Tongue (tissue), 2 donors: ENCODE measurements around the gene FRMD1. TPM values are rescaled to one million over a fixed set of nuclear protein-coding genes. Genes with fewer than 3 reads are reported as not detected.

ENCODE experiments used
- DNase-seq: peaks from one replicate; pipeline ENCODE4 v3.0.0-alpha.2; 2015
- total RNA-seq: library from RNA; depleted of rRNA; stranded (reverse); fragments of >200 nt; gene quantifications from one replicate; pipeline ENCODE4 v1.2.3, GENCODE V29; 2014

The FRMD1 gene
- total RNA-seq, result 0.41 TPM

DNA sequence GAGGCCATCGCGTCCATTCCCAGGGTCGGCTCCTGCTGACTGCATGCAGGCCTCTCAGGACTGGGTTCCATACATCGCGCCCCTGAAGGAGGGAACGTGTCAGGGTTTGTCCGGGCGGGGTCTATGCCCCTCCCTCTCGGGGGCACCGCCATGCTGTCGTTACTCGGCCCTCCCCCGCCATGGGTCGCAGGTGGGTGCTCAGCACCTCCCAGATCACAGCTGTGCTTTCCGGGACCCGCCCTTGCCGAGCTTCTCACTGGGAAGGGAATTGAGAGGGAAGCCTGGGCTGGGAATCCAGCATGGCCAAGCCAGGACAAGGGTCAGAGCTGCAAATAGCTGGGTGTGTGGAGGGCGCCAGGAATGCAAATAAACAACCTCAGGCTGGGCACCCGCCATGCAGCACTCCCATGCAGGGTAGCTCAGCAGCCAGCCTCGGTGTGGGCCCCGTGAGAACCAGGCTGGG is at the start of gene FRMD1:
Gene FRMD1 (minus strand): TSS at position 270 of the 463 bp plus-strand sequence. CDS start 118 bp downstream, at position 152.
- peak; percentile 68 for DNase-seq

DNA sequence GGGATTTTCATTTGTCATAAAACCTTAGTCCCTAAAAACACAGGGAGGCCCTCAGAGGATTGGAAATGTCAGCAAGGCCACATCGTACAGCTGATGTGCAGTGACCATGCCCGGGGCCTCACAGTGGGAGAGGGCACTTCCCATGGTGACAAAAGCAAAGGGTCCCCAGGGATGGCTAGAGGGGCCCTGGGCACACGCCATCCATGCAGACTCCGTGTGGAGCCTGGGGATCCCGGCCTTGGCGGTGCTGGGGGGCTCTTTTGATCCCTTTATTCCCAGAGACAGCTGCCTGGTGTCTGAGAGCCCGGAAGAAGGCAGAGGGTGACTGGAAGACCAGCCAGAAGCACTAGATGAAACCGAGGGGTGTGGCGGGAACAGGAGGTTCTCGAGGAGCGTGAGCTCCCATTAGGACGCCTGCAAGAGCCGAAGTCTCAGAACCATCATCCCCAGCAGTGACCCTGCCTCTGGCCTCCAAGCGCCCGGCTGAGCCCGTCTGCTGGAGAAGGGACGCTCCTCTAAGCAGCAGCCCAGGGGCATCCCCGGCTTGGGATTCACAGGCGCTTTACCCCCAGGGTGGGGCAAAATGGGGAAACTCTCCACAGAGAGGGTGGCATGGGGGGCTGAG is 49.1 kb upstream of the FRMD1 start:
- no peak for DNase-seq

DNA sequence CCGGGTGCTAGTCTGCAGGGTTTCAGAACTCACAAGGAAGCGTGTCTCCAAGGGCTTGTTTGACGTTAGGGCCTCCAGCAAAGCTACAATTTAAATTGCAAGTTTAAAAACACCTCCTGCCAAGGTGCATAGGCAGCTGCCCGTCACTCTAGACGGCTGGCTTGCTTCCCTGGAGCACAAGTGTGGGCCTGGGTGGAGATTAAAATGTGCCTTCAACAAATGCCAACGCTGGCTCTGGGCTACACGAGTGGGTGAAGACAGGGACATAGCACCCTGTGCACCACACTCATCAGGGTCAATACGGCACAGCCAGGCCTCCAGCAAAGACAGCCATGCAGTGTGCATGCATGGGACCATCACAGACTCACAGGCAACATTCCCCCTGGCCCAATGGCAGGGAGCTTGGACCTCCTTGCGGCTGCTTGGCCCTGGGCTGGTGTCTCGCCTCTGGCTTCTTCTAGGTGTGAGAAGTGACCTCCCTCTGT is 48.4 kb upstream of the FRMD1 start:
- no peak for DNase-seq

DNA sequence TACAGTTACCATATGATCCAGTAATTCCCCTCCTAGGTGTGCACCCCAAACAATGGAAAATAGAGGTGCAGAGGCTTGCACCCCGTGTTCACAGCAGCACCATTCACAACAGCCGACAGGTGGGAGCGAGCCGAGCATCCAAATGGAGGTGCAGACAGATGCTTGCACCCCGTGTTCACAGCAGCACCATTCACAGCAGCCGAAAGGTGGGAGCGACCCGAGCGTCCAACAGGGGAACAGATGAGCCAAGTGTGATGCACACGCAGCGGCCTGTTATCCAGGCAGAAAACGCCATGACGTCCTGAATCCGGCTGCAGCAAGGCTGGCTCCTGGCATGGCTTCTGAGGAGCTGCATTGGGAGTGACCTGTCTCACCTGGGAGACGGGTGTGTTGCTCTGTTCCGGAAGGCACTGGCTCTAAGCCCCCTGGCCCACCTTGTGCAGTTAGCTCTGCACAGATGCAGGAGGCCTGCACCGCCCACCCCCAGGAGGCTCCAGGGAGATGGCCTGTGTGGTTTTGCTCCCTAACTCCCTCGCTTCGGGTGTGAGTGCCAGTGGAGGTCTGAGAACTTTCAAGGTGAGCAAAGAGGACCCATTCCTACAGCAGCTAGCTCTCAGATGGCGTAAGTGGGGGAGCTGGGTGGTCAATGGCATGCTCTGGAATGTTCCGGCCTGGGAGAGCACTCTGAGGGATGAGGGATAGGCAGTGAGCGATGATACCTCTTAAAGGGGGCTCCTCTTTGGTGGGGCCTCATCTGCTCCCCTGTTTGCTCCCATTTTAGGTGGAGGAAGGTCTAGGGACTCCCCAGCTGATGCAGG is 47.8 kb upstream of the FRMD1 start:
- peak; percentile 36 for DNase-seq

DNA sequence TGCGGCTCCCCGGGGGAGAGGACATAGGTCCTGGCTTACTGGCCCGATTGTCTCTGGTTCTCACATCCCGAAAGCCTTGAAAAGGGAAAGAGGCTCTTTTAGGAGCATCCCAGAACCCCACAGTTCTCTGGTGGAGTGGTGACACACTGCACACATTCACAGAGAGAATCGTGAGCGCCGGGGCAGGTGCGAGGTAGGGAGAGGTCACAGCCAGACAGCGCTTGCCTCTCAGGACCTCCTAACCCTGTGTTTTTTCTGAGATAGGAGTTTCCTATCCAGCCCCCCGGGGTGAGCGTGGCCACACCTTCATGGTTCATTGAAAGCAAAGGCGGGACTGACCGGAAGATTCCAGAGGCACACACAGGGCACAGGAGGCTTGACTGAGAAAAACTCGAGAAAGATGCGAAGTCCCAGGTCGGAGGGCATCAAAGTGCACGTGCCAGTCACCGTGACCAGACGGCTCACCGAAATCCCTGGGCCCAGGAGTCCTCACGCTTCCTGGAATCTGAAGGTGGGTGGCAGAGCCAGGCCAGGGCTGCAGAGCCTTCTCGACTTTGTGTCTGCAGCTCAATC is 46.5 kb upstream of the FRMD1 start:
- DNase-seq, result no peak

DNA sequence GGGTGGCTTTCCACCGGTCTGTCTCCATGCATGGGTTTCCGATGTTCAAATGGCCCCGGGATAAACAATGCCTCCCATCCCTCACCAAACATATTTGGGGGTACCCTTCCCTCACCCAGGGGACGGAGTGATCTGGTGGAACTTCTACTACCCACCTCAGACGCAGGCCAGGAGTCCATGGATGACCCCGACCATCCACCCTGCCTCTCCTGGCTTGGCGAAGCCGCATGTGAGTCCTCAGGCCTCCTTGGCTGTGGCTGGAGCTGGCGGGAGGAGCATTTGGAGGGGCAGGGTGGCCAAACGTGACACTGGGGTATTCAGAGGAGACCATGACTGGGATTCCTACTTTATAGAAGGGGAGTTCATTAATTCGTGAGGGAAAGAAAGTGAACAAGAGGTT is 45.9 kb upstream of the FRMD1 start:
- DNase-seq, result no peak

DNA sequence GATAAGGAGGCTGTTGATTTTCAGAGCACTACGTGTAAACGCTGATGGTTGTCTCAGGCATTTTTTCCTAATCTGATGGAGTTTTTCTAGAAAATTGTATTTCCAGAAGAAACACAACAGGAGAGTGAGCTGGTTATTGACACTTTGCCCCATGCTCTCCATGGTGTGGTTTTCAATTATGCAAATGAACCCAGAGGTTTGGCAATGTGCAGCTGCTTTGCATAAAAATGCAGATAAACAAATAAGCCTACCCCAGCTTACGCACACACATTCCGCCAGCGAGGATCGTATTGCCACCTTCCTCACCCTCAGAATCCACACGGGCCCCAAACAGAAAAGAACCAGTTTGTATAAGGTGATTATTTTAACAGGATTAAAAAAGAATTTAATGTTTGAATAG is 45.1 kb upstream of the FRMD1 start:
- DNase-seq, result no peak

DNA sequence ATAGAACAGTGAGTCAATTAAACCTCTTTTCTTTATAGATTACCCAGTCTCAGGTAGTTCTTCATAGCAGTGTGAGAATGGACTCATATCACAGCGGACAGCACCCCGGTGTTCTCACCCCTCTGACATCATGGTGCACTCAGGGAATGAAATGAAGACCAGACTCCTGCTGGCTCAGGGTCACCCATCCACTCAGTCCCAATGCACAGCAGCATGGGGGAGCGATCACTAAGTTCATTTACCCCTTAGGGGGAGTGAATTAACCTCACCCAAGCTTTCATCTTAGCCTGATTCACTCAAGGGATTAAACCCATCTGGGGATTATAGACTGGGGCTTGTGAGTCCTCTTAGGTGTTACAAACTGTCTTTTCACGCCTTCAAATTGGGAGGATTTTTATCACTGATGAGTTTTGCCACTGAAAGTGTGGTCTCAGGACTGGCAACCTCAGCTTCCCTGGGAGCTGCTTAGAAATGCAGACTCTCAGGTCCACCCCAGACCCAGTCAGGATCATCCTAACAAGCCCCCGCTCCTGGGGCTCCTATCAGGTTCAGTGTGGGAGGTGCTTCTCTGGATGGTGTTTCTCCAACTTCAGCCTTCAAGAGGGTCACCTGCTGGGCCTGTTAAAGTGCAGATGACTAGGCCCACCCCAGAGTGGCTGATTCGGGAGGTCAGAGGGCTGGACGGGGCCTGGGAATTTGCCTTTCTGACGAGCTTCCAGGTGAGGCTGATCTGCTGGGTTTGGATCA is 44.3 kb upstream of the FRMD1 start:
- DNase-seq, result no peak

DNA sequence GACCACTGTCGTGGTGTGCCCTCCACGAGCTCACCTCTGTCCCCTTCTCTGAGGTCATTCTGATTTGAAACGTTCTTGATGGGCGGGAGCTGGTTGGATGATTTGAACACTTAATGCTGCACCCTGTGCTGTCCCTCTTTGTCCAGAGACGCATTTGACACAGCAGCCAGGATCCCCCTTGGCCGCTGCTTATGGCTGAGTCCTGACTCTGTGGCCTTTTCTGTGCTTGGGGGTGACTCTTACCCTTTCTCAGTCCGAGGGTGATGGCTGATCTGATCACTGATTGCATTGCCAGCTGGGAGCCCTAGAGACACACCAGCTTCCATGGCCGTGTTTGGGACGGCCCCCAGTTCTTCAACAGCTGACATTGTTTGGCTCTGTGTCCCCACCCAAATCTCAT is 43.5 kb upstream of the FRMD1 start:
- no peak for DNase-seq

DNA sequence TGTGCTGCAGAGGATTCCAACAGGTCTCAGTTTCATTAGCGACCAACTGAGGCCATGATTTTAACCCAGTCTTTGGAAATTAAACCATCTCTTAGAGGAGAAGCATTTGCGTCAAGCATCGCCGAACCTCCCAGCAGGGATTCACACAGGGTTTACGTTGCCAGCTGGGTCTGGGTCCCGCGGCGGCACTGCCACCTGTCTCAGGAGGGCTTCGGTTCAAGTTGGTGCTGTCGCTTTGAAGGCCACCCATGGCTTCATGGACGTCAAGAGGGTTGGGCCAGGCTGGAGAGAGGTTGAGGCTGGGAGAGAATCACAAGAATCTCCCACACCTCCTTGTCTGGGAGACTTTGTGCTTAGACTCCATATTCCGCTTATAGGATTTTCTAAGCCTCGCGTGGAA is 43.0 kb upstream of the FRMD1 start:
- no peak for DNase-seq

DNA sequence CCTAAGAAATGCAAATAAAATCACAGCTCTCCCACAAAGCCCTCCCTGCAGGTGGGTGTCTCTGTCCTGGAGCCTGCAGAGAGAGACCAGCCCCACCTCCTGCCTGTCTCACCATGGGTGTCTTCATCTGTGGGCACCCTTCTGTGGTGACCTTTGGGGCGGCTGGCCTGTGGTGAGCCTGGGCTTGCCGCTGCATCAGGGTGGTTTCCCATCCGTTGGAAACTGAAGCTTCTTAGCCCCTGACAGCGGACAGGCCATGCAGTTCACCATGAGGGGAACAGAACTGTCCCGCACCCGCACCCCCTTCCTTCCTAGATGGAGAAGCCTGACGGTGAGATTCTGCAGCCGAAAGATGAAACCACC is 42.3 kb upstream of the FRMD1 start:
- no peak for DNase-seq

DNA sequence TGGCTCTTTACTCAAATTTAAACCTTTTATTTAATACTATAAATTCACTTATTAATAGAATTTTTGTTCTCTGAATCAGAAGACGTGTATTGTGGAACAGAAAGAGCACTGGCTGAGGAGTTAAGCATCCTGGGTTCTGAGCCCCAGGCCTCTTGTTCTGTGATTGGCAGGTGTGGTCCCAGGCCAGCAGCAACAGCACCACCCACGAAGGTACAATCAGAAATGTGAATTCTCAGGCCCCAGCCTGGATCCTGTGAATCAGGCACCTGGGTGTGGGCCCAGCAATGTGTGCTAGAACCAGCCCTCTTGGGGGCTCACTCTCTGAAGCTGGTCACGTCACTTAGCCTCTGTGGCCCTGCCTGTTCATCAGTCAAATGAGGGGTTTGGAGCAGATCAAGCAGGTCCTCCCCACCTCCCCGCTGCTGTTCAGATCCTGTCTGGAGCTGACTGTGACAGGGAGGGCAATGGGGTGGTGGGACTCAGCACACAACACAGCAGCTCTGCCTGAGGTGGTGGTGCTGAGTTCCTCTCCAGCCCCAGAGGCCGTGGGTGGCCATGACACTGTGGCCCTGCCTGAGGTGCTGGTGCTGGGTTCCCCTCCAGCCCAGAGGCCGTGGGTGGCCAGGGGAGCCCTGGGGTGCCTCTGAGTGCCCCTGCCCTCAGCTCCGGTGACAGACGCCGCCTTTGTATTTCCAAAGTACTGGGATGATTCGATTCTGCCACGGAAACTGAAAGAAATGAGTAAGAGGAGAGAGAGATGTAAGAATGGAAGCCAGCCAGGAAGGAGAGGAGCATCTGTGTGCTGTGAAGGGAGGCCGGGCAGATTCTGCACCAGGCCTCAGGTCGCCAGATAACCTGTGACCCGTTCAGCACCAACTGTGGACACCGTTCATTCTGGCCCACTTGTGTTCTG is 41.6 kb upstream of the FRMD1 start:
- no peak for DNase-seq

DNA sequence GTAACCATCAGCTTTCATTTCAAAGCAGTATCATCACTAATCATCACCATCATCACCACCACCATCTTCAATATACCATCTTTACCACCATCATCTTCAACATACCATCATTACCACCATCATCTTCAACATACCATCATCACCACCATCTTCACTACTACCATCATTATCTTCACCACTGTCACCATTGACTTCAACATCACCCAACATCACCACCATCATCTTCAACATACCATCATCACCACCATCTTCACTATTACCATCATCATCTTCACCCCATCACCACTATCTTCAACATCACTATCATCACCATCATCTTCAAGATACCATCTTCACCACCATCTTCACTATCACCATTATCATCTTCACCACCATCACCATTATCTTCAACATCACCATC is 40.5 kb upstream of the FRMD1 start:
- DNase-seq, result no peak

DNA sequence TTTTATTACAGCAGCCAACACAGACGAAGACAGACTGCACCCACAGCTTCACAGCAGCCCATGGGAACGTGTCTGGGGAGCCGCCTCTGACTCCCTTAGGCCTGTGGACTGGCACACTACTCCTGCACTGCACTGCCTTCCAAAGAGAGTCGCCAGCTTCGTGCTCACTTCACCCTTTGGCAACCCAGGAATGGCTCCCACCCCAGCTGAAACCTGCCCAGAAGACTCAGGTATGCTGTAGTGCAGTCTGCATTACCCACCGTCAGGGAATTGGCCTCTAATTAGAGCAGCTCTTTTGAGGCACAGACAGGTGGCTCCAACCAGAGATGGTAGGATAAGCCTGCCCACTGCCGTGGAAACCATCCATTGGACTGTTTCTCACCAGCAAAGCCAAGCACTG is 39.9 kb upstream of the FRMD1 start:
- no peak for DNase-seq

DNA sequence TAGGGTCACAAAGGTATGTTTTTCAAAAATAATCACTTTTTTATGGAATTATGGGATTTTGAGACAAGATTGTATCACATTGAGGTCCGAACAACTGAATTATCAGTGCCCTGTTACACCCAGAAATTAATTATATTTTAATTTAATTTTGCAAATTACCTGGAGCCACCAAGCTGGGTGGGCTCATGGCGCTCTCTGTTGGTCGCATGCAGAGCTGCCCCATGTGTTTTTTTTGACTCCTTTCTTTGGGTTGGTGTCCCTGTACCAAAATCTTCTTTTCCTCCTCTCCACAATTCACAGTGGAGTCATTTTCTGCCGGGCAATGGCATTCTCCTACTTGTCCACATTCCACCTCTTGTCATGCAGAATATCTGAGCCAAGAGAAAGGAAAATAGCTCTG is 38.9 kb upstream of the FRMD1 start:
- no peak for DNase-seq

DNA sequence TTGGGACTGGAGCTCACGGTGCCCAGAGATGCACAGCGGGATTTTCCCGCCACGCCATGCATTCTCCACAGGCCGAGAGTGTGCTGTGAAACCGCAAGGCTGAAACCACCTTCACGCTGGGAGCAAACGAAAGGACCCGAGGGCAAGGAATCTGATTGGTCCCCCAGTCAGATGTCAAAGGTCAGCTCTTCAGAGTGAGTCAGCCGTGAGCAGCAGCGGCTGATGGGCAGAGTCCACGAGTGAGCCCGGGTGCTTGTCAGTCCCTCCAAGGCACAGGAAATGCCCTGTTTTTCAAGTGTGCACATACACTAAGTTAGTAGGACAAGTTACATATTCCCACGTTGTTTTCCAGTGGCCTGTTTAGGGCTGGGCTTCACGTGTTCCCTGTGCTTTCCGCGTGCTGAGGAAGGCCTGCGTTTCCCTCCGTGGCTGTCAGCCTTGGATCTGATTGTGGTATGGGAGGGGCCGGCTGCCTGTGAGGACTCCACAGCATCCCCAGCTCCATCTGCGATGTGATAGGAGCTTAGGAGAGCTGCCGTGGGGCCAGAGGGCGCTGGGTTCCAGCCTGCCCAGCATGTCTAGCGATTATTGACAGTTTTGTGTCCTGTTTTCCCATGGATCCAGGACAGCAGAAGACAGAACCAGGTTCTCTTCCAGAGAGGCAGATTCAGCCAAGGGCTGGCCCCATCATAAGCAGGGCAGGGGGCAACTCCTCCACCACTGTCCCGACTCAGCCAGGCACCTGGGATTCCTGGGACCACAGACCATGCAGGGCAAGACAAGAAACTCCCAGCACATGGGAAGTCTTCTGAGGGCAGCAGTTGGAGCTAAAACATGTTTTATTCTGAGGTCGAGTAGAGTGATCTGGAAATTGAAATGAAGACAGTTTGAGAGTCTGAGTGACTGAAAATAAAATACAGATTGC is 38.2 kb upstream of the FRMD1 start:
- no peak for DNase-seq

DNA sequence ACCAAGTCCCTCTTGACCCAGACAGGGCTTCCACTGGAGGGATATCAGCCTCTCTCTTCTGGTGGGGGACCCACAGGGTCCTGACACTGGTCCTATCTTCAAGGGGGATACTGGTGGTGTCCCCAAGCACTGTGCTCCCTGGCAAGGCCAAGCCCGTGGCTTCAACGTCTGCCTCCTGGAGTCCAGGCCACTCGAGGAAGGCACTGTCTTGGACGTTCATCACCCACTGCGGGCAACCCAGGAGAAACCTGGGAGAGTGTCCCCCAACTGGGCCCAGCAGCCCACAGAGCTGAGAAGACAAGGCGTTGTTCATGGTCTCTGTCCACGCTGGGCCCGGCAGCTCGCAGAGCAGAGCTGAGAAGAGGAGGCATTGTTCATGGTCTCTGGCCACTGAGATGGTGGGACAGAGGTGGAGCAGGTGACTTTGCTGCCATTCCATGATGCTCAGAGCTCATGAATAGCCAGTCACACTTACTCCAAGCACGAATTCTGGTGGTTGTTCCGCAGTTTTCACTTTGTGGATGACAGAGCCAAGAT is 37.5 kb upstream of the FRMD1 start:
- DNase-seq, result no peak

DNA sequence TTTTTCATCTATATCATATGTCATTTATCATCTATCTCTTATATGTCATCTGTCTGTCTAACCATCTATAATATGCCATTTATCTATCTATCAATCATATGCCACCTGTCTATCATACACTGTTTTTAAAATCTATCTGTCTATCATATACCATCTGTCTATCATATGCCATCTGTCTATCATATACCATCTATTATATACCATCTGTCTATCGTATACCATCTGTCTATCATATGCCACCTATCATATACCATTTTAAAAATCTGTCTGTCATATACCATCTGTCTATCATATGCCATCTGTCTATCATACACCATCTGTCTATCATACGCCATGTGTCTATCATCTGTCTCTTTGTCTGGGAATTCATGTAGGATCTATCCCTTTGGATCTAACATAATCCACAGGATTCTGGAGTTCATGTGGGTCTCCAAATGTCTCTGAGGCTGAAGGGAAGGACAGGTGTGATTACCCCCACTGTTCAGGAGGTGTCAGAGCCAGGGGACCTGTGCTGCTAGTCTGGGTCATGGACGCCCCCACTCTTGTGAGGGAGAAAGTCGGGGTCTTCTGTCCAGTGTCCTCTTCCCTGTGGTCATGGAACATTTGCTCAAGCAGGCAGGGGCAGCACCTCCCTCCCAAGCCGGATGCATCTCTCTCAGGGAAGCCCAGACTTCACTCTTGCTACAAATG is 36.9 kb upstream of the FRMD1 start:
- no peak for DNase-seq

DNA sequence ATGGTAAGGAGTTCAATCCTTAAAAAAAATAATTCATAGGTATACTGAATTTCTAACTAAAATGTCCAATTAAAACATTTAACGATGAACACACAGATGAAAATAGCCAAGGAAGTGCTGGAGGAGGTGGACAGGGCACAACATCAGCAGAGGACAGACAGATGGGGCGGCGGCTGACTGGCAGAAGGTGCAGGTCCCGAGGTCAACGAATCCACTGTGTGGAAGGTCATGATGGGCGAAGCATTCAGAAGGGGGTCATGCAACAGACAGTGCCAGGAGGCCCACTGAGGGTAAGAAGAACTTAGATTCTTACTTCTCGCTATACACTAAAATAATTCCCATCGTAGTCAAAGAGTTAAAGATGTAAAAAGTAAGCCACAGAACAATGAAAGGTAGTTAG is 34.2 kb upstream of the FRMD1 start:
- DNase-seq, result no peak

DNA sequence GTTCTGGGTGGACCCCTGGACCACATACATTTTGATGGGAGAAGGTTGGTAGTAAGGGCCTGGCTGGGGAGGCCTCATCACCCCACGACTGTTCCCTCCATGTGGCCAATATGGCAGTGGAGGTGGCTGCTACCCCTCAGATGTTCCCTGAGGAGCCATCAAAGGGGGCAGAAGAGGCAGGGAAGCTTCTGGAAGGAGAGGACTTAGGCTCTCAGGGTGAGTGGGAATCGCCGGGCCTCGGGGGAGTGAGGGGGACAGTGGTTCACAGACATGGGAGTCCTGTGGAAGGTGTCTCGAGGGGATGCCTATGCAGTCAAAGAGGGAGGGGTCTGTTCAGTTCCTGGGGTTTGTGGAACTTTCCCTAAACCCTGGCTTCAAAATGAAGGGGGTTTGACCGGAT is 32.9 kb upstream of the FRMD1 start:
- no peak for DNase-seq
